ENCODE results near the gene SYT17.

- TF ChIP-seq ZBTB7A (IDR thresholded peaks at IDR 0.05; ENCODE audit: low read depth): no peak
- no peak for TF ChIP-seq REST (IDR thresholded peaks at IDR 0.05; ENCODE audit: low read depth)
- TF ChIP-seq RAD21 (IDR thresholded peaks at IDR 0.05; ENCODE audit: low read depth): no peak
- no peak for TF ChIP-seq TEAD4 (IDR thresholded peaks at IDR 0.05)
- TF ChIP-seq NFIC (IDR thresholded peaks at IDR 0.05): no peak
- no peak for TF ChIP-seq EP300 (IDR thresholded peaks at IDR 0.05; ENCODE audit: borderline replicate concordance)
- TF ChIP-seq TAF1 (IDR thresholded peaks at IDR 0.05; ENCODE audit: low read depth): no peak
- no peak for TF ChIP-seq YY1 (IDR thresholded peaks at IDR 0.05; ENCODE audit: low read depth)
- TF ChIP-seq EGR1 (IDR thresholded peaks at IDR 0.05): no peak
- TF ChIP-seq USF1 (IDR thresholded peaks at IDR 0.05): no peak
- TF ChIP-seq MAX (IDR thresholded peaks at IDR 0.05): no peak
- no peak for TF ChIP-seq CEBPB (IDR thresholded peaks at IDR 0.05)
- TF ChIP-seq CREB1 (IDR thresholded peaks at IDR 0.05; ENCODE audit: low read depth): no peak
Observed at GRCh38 chr16:19305443-19305842, 137.4 kb downstream of the SYT17 start.
